ENCODE results near the gene RTN4.

DNA sequence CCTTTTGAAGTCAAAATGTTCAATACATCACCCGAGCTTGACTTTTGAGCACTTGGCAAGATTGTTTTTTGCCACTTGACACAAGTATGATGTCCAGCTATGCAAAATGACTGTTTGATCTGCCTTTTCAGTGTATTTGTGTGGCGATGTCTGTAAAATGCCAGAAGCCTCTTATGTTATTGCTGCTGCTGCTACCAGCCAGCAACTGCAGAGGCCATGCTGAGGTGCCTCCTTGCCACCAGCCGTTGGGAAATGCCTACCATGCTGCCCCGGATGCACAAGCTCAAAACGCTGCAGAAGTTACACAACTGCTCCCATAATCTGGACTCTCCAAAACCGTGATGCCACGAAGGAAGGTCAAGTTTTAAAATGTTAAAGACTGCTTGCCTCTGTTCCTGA lies 80.3 kb downstream of the RTN4 start:
- no peak for TF ChIP-seq TAF1 (IDR thresholded peaks at IDR 0.05; ENCODE audit: low read depth)
- no peak for TF ChIP-seq CREB1 (IDR thresholded peaks at IDR 0.05; ENCODE audit: low read depth)
- TF ChIP-seq YY1 (IDR thresholded peaks at IDR 0.05; ENCODE audit: low read depth): no peak
- no peak for TF ChIP-seq RAD21 (IDR thresholded peaks at IDR 0.05; ENCODE audit: low read depth)
- TF ChIP-seq EP300 (IDR thresholded peaks at IDR 0.05; ENCODE audit: borderline replicate concordance): no peak
- TF ChIP-seq, protein P1, sequence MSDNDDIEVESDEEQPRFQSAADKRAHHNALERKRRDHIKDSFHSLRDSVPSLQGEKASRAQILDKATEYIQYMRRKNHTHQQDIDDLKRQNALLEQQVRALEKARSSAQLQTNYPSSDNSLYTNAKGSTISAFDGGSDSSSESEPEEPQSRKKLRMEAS (IDR thresholded peaks at IDR 0.05): no peak
- TF ChIP-seq ZBTB7A (IDR thresholded peaks at IDR 0.05; ENCODE audit: low read depth): no peak
- TF ChIP-seq TCF12 (IDR thresholded peaks at IDR 0.05; ENCODE audit: low read depth): no peak
- TF ChIP-seq CEBPB (IDR thresholded peaks at IDR 0.05): no peak
- no peak for TF ChIP-seq NFIC (IDR thresholded peaks at IDR 0.05)
- TF ChIP-seq, protein P2, sequence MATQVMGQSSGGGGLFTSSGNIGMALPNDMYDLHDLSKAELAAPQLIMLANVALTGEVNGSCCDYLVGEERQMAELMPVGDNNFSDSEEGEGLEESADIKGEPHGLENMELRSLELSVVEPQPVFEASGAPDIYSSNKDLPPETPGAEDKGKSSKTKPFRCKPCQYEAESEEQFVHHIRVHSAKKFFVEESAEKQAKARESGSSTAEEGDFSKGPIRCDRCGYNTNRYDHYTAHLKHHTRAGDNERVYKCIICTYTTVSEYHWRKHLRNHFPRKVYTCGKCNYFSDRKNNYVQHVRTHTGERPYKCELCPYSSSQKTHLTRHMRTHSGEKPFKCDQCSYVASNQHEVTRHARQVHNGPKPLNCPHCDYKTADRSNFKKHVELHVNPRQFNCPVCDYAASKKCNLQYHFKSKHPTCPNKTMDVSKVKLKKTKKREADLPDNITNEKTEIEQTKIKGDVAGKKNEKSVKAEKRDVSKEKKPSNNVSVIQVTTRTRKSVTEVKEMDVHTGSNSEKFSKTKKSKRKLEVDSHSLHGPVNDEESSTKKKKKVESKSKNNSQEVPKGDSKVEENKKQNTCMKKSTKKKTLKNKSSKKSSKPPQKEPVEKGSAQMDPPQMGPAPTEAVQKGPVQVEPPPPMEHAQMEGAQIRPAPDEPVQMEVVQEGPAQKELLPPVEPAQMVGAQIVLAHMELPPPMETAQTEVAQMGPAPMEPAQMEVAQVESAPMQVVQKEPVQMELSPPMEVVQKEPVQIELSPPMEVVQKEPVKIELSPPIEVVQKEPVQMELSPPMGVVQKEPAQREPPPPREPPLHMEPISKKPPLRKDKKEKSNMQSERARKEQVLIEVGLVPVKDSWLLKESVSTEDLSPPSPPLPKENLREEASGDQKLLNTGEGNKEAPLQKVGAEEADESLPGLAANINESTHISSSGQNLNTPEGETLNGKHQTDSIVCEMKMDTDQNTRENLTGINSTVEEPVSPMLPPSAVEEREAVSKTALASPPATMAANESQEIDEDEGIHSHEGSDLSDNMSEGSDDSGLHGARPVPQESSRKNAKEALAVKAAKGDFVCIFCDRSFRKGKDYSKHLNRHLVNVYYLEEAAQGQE (IDR thresholded peaks at IDR 0.05; ENCODE audit: low read depth): no peak
